ENCODE measurements around the gene SELL. TPM values are rescaled to one million over a fixed set of nuclear protein-coding genes. Genes with fewer than 3 reads are reported as not detected.

The SELL gene
- total RNA-seq, 6 experiments from 2014 or later = 0.80 to 4.5 (median 2.2) TPM

- WGBS (ENCODE audit: insufficient coverage, low coverage, low lambda C conversion rate, missing lambda C conversion rate) = 83% methylated on average over 6 of the region's 7 CpGs
- H3K4me3 ChIP-seq = no peak within 1 kb of the TSS
- no peaks in the 10 kb centered on the region for H3K4me1 ChIP-seq
- ATAC-seq (peak in 1 of 4 donors; percentile 43), DNase-seq (no peak)
- H3K9me3 ChIP-seq = no peaks in the 10 kb centered on the region
- no peak within 1 kb of the TSS for H3K27ac ChIP-seq
- no peaks in the 10 kb centered on the region for H3K36me3 ChIP-seq
- intact Hi-C loops (cut with DNase I) = no loop called here
- no peaks in the 10 kb centered on the region for H3K27me3 ChIP-seq
- TF ChIP-seq POLR2A (IDR thresholded peaks at IDR 0.05) (no peak), CTCF (IDR thresholded peaks at IDR 0.05) (no peak)
These were observed 22.5 kb upstream of the SELL start, which contains the start of gene SELE for GRCh38 chr1:169733924-169734323. TSS of gene SELE (minus strand) at chr1:169734079. CDS start at chr1:169733612, 467 bp downstream.

GRCh38 chr1:169731446-169731845 is 20.0 kb upstream of the SELL start:
- TF ChIP-seq CTCF (IDR thresholded peaks at IDR 0.05) (no peak), POLR2A (IDR thresholded peaks at IDR 0.05) (no peak)

GRCh38 chr1:169729991-169730390 is 18.6 kb upstream of the SELL start:
- H3K36me3 ChIP-seq = no peaks in the 10 kb centered on the region

More at GRCh38 chr1:169731446-169731845, 20.0 kb upstream of the SELL start:
- intact Hi-C loops (cut with DNase I) = no loop called here
- no peak overlapping the region for H3K4me3 ChIP-seq
- 41% methylated on average over 4 of the region's 4 CpGs for WGBS (ENCODE audit: insufficient coverage, low coverage, low lambda C conversion rate, missing lambda C conversion rate)
- no peaks in the 10 kb centered on the region for H3K27me3 ChIP-seq
- DNase-seq (no peak), ATAC-seq (no peak)
- H3K4me1 ChIP-seq = peaks cover 0 to 17% (median 2%) of the 10 kb centered on the region in 4 donors
- H3K27ac ChIP-seq = no peak overlapping the region
- H3K9me3 ChIP-seq = no peaks in the 10 kb centered on the region
- H3K36me3 ChIP-seq = no peaks in the 10 kb centered on the region

GRCh38 chr1:169727307-169727706 is 15.9 kb upstream of the SELL start:
- H3K36me3 ChIP-seq = no peaks in the 10 kb centered on the region
- DNase-seq (peak; percentile 38 to 77 (median 68)), ATAC-seq (peak; percentile 77 to 90 (median 86))
- 35% methylated on average over 6 of the region's 6 CpGs for WGBS (ENCODE audit: insufficient coverage, low coverage, low lambda C conversion rate, missing lambda C conversion rate)
- intact Hi-C loops (cut with DNase I) = no loop called here
- H3K27ac ChIP-seq = peak overlapping the region in 2 of 3 donors; percentile 34 to 65
- TF ChIP-seq POLR2A (IDR thresholded peaks at IDR 0.05) (no peak), CTCF (IDR thresholded peaks at IDR 0.05) (no peak)
- H3K4me3 ChIP-seq = peak overlapping the region in 2 of 3 donors; percentile 46 to 49
- H3K27me3 ChIP-seq = no peaks in the 10 kb centered on the region
- no peaks in the 10 kb centered on the region for H3K9me3 ChIP-seq
- peaks cover 0 to 47% (median 7%) of the 10 kb centered on the region in 4 donors for H3K4me1 ChIP-seq

More at GRCh38 chr1:169729991-169730390, 18.6 kb upstream of the SELL start:
- no peak for DNase-seq
- no peak overlapping the region for H3K4me3 ChIP-seq
- intact Hi-C loops (cut with DNase I) = no loop called here
- ATAC-seq = no peak
- H3K27me3 ChIP-seq = no peaks in the 10 kb centered on the region
- peaks cover 0 to 30% (median 7%) of the 10 kb centered on the region in 4 donors for H3K4me1 ChIP-seq
- TF ChIP-seq CTCF (IDR thresholded peaks at IDR 0.05) (no peak), POLR2A (IDR thresholded peaks at IDR 0.05) (no peak)
- H3K9me3 ChIP-seq = no peaks in the 10 kb centered on the region
- H3K27ac ChIP-seq = no peak overlapping the region
